HL-60/S4 (cell line): ENCODE data around the gene CFAP99.

ENCODE experiments used
- in situ Hi-C: fragments of 300-500 bp; cut with MboI; formaldehyde crosslinking; loops from 2 replicates; pipeline ENCODE4 v1.14.3; 2022; ENCODE audit warnings: low sequenced_read_pairs

The CFAP99 gene

DNA sequence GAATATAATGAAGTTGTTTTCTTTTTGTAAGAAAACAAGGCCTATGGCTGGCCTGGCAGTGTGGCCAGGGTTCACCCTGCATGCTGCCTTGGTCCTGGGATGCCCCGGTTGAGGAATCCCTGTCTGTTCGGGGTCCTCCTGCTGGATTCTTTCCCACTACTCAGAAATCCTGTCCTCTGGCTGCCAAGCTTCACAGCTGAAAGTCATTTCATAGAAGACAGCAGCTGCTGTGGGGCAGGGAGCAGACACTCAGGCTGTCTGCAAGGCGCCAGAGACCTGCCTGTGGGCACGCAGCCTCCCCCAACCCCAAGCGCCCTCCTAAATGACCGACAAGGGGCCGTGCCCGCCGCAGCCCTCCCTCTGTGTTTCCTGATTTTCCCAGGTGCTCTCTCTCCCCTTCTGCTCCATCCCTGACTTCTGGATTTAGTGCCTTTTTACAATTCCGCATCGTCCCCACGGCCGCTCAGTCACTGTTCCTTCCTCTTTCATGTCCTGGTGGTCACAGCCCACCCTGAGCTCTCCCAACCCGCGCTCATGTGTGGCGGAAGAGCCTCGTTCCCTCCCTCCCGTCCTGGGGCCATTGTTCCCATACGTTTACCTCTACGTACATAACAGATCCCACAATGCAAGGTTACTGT is 27.9 kb upstream of the CFAP99 start:
- in situ Hi-C loops = no loop called here

DNA sequence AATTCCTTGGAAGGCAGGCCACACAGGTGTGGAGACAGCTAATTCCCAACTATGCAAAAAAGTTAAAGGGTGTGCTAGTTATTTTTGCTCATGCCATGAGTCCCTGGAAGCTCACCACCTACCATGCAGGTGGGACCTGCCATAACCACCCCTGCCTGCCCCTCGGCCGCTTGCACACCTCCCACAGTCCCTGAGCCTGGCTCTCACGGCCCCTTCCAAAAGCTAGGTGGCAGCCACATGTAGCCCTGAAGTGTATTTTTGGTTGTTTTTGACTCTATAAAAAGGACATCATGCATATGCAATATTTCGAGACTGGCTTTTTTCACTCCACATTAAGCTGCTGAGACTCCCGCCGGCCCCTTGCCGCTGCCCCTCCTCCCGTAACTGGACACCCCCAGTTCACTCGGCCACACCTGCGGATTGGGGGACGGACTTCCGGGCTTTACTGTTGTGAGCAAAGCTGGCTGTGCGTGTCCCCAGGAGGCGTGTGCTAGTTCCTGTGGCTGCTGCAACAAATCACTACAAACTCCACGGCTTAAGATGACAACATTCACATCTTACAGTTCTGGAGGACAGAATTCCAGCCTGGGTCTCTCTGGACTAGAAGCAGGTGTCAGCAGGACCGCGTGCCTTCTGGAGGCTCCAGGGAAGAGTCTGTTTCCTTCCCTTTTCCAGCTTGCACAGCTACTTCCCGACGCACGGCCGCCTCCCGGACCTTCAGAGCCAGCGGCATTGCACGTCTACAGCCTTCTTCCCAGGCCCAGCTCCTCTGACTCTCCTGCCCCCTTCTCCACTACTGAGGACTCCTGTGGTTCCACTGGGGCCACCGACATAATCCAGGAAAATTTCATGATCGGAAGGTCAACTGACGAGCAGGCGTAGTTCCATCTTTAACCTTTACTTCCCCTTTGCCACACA is 25.1 kb upstream of the CFAP99 start:
- in situ Hi-C loops = no loop called here

DNA sequence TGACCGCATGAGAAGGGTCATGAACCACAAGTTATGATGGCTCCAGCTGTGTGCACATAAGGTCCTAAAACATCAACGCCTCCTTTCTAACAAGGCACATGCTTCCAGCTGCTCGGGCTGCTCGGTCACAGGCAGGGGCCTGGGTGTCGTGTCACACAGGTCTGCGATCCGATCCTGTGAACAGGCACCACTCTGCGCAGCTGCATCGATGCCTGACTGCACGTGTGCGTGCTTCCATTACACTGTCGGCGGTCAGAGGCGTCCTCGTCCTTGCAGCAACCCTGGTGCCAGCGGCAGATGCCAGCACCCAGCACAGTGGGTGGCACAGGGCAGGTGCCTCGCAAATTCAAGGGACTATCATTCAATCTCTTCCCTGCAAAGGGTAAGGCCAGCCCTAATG is 24.2 kb upstream of the CFAP99 start:
- in situ Hi-C loops = no loop called here

DNA sequence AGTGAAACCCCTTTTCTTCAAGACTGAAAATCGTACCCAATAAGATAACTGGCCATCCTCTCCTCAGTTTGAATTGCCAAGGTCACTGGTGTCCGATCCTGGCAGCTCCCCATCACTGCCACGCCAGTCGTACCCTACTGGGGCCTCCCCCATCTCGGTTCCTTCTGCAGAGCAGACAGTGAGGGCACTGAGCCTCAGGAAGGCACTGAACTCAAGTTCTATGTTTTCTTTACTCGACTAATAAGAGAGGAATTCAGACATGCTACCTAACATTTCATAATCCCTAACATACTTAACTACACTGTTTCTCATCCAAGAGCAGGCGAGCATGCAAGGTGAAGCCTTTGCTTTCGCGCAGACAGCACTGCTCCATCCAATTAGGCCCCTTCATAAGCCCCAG is 23.7 kb upstream of the CFAP99 start:
- in situ Hi-C loops = no loop called here

DNA sequence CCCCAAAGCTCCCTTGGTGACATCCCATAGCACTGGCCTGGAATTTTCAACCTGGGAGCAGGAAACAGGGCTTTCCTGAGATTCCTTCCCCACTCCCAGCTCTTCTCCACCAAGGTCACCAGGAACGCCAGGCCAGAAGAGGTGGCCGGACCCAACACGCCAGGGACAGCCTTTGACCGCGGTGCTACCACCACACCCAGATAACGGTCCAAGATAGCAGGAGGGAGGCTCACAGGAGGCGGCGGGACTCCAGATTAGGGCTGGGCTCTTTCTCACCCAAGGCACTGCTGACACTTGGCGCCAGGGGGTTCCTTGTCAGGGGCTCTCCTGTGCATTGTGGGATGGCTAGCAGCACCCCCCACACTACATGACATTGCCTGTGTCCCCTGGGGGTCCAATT is 23.2 kb upstream of the CFAP99 start:
- in situ Hi-C loops = no loop called here

DNA sequence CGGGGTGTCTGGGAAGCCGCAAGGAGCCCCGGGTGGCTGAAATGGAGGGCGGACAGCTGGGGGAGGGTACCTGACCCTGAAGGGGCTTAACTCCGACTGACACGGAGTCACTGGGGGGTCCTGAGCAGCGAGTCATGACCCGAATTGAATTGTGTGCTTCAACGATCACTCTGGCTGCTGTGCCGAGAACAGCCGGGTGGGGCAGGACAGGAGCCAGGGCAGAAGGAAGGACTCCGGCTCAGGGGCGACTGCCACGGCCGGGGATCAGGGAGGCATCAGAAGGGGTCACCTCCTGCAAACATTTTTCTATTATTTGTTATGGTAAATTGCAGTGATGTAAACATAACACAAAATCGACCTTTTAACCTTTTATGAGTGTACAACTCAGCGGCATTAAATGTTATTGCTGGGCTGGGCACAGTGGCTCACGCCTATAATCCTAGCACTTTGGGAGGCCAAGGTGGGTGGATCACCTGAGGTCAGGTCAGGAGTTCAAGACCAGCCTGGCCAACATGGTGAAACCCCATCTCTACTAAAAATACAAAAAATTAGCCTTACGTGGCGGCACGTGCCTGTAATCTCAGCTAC is 21.9 kb upstream of the CFAP99 start:
- in situ Hi-C loops = no loop called here

DNA sequence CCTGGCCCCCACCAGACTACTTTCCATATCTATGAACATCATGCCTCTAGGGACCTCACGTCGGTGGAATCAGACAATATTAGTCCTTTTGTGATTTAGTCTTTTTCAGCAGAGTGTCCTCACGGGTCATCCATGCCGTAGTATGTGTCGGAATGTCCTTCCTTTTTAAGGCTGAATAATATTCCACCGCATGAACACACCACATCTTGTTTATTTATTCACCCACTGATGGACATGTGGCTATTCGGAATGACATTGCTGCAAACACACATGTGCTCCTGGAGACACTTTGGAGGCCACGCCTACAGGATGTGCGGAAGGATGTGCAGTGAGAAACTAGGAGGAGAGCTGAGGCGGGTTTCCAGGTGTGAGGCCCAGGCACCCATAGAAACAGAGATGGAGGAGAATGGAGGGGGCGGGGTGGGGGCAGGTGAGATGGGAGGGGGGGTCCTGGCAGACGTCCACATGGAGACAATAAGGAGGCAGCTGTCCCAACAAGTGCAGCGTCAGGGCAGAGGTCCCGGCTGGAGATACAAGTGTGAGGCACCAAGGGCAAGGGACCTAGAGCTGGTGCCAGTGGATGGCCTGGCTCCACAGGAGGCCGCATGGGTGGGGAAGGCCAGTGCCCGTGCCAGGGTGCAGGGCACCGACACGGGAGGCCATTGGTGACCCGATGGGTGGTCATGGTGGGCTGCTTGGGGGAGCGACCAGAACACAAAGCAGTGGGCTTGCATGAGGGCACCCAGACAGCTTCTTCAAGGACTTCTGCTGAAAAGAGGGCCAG is 21.0 kb upstream of the CFAP99 start:
- in situ Hi-C loops = no loop called here

DNA sequence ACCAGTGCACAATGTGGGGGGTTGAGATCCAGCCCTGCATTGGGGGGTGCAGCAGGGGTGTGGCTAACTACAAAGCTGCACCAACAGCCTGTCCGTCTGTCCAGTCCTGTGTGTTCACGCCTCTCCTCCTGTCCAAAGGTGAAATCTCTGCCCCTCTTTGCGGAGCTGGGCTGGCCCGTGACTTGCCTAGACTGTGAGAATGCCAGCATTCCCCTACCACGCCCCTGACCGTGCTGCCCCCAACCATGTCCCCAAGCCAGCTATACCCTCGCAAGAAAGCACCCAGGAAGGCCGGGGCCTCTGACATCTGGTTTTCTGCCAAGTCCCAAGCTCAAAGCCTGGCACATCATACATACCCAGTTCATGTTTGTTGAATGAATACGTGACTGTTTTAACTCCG is 19.5 kb upstream of the CFAP99 start:
- in situ Hi-C loops = no loop called here

DNA sequence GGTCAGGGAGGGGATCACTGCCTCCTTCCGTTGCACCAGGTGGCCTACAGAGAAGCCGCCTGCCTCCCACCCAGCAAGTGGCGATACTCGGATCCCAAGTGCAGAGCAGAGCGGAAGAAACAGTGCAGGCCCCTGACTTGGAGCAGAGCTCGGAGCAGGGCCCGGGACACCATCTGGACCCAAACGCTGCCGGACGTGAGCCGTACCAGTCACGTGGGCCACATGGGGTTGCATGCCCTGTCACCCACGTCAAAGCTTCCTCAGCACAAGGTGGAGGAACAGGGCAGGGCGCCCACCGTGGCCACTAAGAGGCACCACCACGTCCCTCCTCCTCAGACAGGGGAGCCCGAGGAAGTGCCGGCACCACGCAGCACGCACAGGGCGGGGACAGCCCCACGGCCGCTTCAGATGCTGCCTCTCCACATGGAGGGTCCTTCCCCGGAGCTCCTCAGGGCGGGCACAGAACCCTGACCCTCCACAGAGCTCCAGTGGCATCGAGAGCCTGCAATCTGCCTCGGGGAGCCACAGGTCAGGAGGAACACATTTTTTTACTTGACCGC is 19.0 kb upstream of the CFAP99 start:
- in situ Hi-C loops = no loop called here

DNA sequence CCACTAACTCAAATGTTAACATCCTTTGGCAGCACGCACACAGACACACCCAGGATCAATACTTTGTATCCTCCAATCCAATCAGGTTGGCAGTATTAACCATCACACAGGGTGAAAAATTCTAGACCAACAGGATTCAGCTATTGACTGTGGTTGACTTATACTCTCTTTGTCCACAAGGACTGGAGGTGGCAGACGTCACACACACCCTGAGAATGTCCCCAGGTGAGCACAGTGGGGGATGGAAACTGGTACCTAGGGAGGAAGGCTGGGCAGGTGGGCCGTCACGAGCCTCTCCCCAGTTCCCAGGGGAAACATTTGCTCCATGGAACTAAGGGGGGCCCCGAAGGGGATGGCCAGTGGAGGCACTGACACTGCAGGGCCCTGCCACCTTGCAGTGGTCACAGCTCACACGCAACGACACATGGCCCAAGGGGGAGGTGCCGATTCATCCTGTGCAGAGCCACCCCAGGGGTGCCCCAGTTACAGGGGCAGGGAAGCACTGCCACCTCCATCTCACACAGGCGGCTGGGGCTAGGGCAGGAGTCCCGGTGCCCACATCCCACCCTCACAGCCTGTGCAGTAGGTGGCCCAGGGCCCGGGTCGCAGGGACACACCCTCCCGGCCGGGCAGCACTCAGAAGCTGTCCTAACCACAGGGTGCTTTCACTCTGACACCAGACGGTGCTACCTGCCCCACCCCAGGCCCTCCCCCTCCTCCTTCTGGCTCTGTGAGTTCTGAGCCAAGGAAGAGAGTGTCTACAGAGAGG is 17.7 kb upstream of the CFAP99 start:
- in situ Hi-C loops = no loop called here

DNA sequence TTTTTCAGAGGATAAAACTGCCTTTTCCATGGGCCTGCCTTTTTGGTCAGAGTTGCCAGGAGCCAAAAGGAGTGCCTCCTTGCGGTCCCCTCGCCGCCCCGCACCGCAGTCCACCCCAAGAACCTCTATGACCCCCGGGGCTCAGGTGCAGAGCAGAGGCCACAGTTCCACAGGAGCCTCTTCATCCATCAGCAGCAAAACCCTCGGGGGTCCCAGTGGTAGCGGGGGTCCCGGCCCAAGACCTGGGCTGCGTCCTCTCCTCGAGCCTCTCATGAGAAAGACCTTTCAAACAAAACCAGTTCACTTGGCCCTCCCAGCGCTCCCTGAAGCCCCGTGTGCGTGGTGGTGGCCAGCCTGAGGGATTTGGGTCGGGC is 17.2 kb upstream of the CFAP99 start:
- in situ Hi-C loops = no loop called here

DNA sequence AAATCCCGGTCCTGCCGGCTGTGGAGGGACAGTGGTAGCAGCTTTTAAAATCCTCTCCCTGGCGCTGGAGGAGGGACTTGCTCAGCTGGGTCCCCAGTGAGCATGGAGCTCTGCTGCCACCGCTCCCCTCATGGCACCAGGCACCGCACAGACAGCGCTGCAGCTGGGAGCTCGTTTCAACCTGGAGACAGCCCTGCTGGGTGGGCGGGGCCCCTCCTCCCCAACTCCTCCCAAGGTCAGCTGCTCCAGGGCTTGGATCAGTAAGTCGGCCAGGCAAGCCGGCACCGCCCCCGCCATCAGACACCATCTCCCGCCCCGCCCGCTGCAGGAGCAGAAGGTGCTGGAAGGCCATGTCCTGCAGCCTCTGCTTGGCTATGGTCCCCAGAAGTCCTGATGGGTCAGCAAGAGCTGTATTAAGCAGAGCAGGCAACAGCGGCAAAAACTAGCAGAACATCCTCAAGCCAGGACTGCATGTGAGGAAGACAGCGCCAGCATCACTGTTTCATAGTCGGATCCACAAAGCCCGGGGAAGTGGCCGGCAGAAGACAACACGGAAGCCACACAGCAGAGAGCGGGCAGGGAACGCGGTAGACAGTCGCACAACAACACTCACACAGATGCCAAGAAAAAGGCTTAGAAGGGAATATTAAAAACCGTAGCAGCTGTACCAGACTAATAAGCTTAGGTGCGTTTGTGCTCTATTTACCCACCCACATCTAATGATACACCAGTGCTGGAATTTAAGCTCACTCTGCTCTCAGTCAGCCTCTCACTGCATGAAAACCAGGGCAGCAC is 16.5 kb upstream of the CFAP99 start:
- in situ Hi-C loops = no loop called here

DNA sequence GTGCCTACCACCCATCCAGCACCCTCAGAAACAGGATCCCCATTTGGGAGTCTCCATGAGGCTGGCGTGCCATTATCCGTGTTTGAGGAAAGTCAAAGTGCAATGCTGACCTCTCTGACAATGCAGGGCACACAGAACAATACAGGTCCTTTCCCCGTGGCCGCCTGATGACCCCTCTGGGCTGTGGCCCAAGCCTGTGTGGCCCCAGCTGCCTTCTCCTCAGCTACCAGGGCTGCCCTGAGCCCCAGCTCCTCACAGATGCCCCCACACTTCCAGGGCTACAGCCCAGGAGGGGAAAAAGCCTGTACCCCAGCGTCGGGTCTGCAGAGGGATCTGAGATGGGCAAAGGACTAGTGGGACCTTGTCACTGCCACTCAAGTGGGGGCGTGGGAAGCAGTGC is 15.8 kb upstream of the CFAP99 start:
- in situ Hi-C loops = no loop called here

DNA sequence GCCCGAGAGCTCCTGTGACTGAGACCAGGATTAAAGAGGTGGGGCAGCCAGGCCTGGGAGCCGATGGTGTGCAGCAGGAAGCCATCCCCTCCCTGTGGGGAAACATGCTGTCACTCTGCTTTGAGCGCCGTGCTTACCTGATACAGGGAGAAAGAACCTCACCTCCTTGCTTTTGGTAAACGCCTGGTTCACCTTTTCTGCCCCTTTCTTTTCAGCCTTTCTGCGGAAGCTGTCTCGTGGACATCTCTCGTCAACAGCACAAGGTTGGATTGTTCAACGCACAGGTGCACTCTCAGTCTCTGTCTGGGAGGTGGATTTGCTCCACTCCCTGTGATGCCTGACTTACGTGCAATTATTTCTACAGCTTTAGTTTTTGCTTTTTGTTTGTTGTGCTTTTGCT is 12.3 kb upstream of the CFAP99 start:
- in situ Hi-C loops = no loop called here

DNA sequence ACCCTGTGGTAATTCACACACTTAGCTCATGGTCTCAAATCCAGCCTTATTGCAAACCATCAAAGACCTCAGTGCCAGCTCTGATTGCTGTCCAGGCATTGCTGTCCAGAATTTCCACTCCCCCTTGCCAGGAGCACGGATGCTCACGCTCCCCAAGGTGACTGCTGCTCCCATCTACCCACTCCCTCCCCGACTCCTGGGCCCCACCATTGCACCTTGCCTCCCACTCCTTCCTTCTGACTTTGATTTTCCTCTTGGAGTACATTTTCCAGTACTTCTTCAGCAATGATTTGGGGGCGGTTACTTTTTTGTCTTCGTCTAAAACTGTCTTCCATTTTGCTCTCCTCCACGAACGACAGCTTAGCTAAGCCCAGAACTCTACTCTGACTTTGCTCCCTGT is 11.8 kb upstream of the CFAP99 start:
- in situ Hi-C loops = no loop called here

DNA sequence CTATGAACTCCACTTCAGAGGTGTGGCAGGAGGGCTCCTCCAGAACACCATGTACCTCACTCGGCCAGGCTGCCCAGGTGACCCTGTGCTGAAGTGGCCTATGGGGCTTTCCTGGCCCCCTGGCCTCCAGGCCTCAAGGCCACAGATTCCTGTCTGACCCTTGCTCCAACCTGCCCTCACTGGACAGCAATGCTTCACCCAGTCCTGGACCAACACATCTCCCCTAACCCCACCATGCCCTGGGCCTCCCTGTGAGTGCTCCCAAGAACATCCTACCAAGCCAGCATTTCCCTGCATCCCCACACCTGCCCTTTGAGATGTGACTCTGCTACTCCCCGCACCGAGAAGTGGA is 10.8 kb upstream of the CFAP99 start:
- in situ Hi-C loops = no loop called here

DNA sequence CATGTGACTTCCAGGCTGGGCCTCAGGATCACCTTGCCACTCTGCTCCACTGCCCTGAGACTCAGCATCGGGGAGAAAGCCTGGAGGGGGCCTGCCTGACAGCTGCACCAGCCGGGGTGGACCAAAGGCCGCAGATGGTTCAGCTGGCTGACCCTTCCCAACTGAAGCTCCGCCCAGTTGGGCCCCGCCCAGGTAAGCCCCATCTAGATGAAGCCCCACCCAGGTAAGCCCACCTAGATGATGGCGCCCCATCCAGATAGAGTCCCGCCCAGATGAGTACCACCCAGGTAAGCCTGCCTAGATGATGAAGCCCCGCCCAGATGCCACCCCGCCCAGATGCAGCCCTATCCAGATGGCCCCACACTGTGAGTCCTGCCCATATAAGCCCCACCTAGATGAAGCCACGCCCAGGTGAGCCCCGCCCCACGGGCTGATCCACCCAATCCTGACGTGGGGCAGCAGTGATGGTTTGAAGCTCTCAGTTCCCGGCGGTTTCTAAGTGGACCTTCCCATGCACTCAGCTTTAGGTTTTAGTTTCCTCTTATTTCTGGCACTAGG is 10.3 kb upstream of the CFAP99 start:
- in situ Hi-C loops = no loop called here

DNA sequence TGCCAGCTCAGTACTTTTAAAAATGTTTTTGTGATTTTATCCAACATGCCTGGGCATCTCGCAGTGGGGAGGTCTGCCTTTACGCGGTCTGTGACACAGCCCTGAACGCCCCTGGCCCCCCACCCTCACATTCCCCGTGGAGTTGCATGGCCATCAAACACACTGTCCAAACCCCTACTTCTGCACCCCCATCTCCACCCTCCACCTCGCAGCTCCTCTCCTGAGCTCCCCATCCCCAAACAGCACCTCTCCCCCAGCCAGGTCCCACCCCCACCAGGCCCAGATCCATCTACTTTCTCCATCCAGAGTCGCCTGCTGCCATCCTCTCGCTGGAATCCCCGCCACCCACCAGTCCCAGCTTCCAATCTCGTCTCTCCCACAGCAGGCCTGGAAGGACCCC is 9.8 kb upstream of the CFAP99 start:
- in situ Hi-C loops = no loop called here

DNA sequence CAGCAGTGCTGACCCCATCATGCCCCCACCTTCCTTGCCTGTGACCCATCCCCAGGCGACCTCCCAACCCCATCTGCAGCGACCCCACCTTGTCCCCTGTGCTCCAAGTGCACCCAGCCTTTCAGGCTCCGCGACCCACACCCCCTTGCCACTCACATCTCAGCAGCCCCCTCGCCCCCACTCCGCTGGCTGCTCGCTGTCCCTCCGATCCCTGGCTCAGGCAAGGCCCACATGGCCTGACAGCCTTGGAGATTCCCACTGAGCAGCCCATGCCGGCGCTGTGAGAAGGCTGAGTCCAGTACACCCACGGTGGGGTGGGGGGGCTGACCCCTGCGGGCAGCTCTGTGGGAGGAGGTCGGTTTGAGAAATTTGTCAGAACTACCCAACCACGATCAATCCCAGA is 9.4 kb upstream of the CFAP99 start:
- in situ Hi-C loops = no loop called here
